NOMO-1 treated with dmso at 0.1 percent for 144 hours (cell line): ENCODE data around the gene GLI2.
A peak's percentile ranks its signal among the peaks of the same experiment; 100 is the strongest.

Source experiments
- DNase-seq: peaks from one replicate; lab custom pipeline; 2025; ENCODE audit not compliant: unreplicated experiment; lab: John Stamatoyannopoulos, UW

Gene GLI2

GRCh38 chr2:120735746-120736170 is at the start of gene GLI2:
GLI2 (plus strand) TSS chr2:120735868; CDS start chr2:120797321, 61,453 bp downstream.
- DNase-seq: peak; percentile 75

DNA sequence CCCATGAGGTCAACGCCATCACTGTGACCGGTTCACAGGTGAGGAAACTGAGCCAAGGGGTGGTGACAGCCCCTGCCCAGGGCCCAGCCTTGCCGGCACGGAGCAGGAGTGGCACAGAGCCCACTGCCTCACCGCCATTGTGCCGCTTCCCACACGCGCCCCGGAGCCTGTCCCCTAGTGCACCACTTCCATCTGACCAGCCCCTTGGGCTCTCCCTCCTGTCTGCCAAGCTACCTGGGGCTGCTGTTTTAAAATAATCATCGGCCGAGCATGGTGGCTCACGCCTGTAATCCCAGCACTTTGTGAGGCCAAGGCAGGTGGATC is 49.7 kb upstream of the GLI2 start:
- no peak for DNase-seq

DNA sequence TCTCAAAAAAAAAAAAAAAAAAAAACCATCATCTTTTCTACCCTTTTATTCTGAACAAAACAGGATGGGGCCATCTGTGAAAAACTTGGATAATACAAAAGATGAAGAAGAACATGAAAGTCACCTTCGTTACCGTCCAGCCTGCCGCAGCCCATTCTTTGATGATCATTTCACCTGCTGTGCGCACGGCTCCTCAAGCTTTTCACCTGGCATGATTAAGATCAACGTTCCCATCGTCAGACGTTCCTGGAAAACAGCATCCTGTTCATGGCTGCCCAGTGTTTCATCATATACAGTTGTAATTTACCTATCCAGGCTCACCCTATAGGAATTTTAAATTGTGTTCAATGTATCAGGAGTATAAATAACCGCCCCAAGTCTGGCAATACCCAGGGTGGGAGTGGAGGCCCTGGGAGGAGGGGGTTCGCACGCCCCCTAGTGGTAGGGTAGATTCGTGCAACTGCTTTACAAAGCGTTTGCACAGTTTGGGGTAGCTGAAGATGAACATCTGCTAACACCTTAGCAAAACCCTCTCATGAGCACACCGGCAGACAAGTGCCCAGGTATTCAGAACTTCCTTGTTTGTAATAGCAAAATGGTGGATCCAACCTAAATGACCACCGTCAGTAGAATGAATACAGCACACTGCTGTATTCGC is 49.0 kb upstream of the GLI2 start:
- DNase-seq: no peak

DNA sequence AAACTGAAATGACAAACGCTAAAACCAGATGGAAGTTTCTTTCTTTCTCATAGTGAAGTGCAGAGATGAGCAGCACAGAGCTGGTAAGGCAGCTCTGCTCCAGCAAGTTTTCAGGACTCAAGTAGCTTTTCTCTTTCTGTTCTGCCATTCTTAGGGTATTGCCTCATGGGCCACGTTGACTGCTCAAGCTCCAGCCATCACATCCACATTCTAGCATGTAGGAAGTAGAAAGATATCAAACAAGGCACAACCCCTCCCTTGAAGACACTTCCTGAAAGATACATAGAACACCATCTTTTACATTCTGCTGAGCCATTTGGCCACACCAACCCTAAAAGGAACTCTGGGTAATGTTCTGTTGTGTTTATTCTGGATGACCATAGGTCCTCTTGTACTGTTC is 48.5 kb upstream of the GLI2 start:
- DNase-seq: no peak

DNA sequence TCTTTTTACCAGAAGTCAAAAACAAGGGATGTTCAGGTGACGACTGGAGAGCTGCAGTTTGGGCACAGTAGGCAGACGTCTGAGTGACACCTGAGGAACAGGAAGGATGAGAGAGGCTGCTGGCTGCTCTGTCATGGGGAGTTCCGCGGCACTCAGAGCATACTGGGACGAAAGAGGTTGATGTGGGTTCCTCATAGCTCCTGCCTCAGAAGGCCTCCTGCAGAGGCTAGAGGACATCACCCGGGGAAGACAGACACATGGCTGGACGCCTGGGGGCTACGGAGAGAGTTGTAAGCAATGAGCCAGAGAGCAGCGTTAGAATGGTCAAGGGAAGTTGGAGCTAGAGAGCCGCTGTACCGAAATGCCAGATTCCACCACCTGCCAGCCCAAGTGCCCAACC is 45.1 kb upstream of the GLI2 start:
- DNase-seq: no peak

GRCh38 chr2:120691410-120691809 is 44.3 kb upstream of the GLI2 start:
- no peak for DNase-seq

DNA sequence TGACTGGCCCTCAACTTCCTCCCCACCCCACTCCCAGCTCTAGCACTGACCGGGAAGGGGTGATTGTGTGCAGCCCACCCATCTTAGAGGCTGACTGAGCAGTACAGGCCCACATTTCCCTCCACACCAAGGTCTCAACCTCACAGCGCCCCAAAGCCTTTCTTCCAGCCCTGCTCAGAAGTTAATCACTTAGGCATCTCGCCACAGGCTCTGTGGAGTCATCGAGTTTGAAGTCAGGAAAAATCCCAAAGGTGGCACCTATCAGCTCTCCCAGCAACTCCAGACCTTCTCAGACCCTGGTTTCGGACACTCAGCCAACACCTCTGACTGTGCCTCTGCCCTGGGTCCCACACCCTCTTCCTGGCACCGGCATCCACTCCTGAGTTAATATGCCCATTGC is 43.0 kb upstream of the GLI2 start:
- no peak for DNase-seq

GRCh38 chr2:120693121-120693520 is 42.5 kb upstream of the GLI2 start:
- DNase-seq: no peak

DNA sequence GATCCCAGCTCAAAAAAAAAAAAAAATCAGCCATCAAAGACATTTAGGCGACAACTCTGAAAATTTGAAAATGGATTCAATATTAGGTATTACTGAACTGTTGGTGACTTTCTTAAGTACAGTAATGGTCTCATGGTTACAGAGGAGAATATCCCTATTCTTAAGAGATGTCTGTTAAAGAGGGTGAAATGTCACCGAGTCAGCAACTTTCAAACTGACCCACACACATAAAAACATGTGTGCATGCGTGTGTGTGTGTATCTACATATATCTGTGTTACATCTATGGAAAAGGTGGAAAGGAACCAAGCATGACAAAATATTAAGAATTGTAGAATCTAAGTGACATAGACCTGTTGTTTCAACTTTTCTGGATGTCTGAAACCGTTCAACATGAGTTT is 41.6 kb upstream of the GLI2 start:
- DNase-seq: no peak

DNA sequence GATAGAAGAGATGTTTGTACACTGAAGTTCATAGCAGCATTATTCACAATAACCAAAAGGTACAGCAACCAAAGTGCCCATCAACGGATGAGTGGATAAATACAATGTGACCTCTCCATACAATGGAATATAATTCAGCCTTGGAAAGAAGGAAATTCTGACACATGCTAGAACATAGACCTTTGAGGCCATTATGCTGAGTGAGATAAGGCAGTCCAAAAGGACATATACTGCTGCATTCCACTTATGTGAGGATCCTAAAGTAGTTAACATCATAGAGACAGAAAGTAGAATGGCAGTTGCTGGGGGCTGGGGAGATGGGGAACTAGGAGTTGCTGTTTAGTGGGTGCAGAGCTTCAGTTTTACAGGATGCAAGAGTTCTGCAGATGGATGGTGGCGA is 38.2 kb upstream of the GLI2 start:
- no peak for DNase-seq

DNA sequence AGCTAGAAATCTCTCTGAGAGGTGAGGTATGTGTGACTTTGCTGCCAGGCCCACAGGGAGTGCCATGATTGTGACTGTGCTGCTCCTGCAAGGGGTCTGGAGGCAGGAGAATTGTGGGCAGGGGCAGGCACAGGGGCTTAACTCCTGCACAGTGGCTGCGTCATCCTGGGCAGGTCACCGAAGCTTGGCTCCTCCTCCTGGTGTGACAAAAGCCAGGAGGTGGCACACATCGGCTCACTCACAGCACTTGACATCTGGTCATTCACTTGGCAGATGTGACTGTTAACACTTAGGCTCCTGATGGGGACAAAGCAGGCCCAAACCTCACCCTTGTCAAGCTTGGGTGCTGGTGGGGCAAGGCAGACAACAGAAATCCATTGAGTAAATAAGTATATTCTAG is 36.4 kb upstream of the GLI2 start:
- DNase-seq: no peak

GRCh38 chr2:120700659-120701058 is 35.0 kb upstream of the GLI2 start:
- DNase-seq: no peak

DNA sequence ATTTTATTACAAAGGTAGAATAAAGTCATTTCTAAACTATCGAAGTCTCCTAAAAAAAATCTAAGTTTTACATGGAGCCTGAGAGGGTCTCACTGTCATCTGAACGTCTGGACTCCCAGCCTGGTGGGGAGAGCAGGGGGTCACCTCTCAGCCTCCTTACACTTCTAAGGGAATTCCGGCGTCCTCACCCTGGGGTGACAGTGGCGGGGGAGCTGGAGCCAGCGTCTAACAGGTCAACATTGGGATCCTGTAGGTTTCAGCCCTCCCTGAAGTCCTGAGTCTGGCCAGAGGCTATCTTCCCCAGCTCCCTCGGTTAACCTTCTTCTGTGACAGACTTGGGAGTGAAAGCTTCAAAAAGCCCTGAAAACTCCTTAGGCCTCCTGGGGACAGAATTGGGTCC is 34.6 kb upstream of the GLI2 start:
- DNase-seq: no peak

- DNase-seq: no peak
Measured at GRCh38 chr2:120701499-120701898, 34.2 kb upstream of the GLI2 start.

DNA sequence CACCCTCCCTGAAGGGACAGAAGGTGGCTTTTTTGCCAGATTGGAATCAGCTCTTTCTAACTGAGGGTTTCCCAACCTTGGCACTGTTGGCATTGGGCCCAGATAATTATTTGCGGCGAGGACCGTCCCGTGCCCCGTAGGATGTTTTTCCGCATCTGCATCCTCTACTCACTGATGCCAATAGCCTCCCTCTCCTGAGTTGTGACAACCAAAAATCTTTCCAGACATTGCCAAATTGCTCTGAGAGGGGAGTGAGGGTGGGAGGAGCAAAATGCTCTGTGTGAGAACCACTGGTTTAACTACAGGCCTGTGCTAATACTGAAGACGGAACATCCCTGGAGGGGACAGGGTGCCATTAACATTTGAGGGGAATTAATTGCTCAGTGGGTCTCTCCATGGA is 33.6 kb upstream of the GLI2 start:
- no peak for DNase-seq

GRCh38 chr2:120702801-120703200 is 32.9 kb upstream of the GLI2 start:
- DNase-seq: no peak

DNA sequence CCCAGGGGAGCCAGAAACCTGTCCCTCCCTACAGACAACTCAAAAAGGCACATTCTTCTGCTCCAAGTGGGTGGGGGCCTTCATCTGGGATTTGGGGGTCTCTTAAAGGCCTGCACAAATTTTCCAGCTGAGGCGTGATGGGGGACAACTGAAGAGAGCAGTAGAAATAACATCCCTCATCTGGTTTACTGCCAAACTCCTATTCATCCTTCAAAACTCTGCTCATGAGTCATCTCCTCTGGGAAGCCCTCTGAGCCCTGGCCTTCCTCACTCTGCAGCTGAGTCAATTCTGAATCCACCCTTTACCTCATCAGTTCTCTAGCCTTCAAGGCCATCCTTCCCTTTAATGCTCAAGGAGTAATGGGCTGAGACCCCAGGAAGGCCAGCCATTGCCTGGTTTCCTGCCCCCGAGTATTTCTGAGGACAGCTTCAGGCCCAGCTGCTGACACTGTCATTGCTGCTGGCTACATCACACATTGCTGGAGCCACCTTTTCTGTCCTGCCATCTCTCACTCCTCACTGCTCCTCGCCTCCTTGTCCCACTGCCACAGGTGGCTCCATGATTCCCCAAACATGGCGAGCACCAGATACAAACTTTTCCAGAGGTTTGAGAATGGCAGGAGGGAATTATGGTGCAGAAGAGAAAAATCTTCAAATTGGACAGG is 32.2 kb upstream of the GLI2 start:
- no peak for DNase-seq

DNA sequence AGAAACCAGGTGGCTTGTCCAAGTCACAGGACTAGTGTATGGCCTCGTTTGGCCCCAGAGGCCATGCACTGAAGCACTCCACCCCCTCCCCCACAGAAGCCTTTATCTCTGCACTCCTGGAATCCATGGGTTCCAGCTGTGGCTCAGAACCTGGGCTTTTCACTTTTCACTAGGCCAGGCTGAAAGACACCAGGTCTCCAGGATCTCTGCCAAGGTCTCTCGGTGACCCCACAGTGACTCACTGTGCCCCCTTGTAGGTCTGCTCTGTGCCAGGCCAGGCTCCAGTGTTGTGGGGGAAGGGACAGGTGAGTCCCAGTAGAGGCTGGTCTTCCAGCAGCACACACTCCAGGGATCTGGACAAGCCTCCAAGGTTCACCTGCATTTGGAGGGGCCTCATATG is 31.0 kb upstream of the GLI2 start:
- no peak for DNase-seq

DNA sequence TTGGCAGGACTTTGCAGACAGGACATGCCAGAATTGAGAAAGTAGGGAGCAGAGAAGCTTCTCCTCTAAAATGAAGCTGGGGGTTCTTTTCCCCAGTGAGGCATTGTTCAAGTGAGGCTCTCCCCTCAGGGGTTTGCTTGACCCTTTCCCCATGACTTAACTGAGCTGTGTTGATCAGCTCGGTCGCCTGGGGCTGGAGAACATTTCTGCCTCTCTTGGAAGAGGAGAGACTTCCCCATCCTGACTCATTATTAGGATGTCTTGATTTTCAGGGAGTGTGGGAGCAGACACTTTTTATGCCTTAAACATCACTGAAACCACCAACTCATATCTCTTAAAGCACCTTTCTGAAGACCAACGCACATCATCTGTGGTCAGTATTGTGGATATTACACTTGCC is 27.9 kb upstream of the GLI2 start:
- no peak for DNase-seq

DNA sequence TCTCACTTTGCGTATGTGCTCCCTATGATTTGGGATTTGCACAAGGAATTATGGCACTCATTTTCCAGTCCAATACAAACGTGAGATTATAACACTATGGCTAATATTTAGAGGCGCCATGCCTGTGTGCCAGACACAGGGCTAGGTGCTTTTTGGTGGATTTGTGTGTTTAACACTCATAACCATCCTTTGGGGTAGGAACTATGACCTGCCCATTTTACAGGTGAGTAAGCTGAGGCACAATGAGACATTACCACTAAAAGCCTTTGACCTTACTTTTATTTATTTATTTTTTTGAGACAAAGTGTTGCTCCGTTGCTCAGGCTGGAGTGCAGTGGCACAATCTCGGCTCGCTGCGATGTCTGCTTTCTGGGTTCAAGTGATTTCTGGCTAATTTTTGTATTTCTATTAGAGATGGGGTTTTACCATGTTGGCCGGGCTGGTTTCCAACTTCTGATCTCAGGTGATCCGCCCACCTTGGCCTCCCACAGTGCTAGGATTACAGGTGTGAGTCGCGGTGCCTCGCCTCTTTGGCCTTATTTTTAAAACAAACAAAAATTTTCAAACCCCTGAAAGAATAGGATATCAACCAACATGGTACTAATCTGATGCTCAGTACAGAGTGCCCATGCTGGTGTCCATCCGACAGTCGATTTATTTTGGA is 26.6 kb upstream of the GLI2 start:
- no peak for DNase-seq

- DNase-seq: no peak
Measured at GRCh38 chr2:120709608-120710041, 26.0 kb upstream of the GLI2 start.

DNA sequence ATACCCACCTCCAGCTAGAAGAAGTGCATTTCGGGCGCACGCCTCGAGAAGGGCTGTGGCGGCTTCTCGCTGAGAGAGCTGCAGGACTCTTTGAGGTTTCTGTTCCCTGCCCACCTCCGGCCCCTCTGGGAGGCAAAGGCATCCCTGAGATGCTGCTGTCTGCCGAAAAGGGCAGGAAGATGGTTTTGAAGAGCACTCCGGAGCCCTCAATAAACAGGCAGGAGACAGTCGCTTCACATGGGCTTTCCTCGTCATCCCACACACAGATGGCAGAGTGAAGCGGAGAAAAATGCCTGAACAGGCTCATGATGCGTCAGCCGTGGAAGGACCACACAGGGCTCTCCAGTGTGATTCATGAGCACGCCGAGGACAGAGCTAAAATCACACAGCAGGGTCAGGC is 25.4 kb upstream of the GLI2 start:
- no peak for DNase-seq

DNA sequence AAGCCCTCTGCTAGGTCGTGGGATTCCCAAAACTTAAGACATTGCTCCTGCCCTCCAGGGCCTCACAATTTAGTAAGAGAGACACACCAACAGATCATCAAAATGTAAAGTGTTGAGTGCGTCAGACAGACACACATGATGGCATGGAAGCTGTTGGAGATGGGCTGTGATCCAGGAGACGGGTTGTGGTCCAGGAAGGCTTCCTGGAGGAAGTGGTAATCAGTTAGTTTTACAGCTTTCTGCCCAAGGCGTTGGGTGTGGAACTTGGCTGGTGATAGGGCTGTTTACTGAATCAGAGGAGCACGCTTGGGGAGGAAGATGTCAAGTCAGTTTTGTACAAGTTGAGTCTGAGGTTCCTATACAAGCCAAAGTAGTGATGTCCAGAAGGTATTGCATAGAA is 24.0 kb upstream of the GLI2 start:
- DNase-seq: no peak
